ENCODE results near the gene P3H3.

DNA sequence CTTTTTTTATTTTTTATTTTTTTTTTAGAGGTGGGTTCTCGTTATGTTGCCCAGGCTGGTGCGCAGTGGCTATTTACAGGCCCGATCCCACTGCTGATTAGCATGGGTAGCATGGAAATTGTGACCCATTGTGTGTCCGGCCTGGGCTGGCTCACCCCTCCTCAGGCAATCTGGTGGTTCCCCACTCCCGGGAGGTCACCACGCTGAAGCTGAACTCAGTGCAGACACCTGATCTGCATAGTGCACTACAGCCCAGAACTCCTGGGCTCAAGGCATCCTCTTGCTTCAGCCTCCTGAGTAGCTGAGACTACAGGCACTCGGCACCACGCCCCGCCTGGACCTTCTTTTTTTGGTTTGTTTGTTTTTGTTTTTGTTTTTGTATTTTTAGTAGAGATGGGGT lies 44.4 kb upstream of the P3H3 start:
- TF ChIP-seq, protein P1, sequence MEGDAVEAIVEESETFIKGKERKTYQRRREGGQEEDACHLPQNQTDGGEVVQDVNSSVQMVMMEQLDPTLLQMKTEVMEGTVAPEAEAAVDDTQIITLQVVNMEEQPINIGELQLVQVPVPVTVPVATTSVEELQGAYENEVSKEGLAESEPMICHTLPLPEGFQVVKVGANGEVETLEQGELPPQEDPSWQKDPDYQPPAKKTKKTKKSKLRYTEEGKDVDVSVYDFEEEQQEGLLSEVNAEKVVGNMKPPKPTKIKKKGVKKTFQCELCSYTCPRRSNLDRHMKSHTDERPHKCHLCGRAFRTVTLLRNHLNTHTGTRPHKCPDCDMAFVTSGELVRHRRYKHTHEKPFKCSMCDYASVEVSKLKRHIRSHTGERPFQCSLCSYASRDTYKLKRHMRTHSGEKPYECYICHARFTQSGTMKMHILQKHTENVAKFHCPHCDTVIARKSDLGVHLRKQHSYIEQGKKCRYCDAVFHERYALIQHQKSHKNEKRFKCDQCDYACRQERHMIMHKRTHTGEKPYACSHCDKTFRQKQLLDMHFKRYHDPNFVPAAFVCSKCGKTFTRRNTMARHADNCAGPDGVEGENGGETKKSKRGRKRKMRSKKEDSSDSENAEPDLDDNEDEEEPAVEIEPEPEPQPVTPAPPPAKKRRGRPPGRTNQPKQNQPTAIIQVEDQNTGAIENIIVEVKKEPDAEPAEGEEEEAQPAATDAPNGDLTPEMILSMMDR (IDR thresholded peaks at IDR 0.05) = no peak
- no peak for TF ChIP-seq POLR2A (IDR thresholded peaks at IDR 0.05)

Data from breast epithelium (tissue), 3 donors.